HG02642 (cell line): ENCODE measurements around the gene ERP29.
"Not testable (repeated sequence)": the region's sequence is repeated elsewhere in the genome, so short reads cannot be mapped to it uniquely, and the experiment has no call there.

Source experiments
- ATAC-seq: cut with Tn5 transposase; IDR thresholded peaks from one replicate; pipeline ENCODE4 v1.9.1; 2021; ENCODE audit warnings: mild to moderate bottlenecking; ENCODE audit not compliant: unreplicated experiment, poor library complexity

ERP29 gene

GRCh38 chr12:112031472-112031871, 18.2 kb downstream of the ERP29 start:
- no peak for ATAC-seq

DNA sequence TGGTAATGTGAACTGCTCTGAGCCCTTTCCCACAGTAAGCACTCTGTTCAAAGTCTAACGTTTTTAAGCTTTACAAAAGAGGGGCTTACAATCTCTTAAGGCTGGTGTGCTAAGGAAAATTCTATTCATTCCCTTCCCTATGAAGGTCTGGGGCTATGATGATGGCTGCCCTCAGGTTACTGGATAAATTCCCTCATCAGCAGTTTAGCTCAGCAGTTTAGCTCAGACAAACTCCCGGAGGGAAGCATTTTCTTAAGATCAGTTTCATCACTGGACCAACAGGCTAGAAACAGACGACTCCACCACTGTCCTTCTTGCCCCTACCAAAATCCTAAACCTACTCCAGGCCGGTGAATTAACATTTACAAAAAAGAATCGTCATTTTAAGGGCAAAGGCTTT, 19.1 kb downstream of the ERP29 start:
- no peak for ATAC-seq

GRCh38 chr12:112035219-112035785, 22.1 kb downstream of the ERP29 start:
- ATAC-seq, result no peak

DNA sequence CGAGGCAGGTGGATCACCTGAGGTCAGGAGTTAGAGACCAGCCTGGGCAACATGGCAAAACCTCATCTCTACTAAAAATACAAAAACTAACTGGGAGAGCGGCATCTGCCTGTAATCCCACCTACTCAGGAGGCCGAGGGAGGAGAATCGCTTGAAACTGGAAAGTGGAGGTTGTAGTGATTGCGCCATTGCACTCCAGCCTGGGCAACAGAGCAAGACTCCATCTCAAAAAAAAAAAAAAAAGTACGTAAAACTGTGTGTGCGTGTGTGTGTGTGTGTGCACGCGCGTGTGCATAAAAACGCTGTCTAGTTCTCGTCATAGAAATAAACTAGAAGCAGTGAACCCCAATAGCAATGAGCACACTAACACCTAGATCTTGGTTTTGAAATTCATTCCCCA, 23.4 kb downstream of the ERP29 start:
- ATAC-seq, result not testable (repeated sequence)

- ATAC-seq, result no peak
Observed at GRCh38 chr12:112046003-112046402, 32.8 kb downstream of the ERP29 start.

GRCh38 chr12:112049351-112049750, 36.1 kb downstream of the ERP29 start:
- no peak for ATAC-seq

DNA sequence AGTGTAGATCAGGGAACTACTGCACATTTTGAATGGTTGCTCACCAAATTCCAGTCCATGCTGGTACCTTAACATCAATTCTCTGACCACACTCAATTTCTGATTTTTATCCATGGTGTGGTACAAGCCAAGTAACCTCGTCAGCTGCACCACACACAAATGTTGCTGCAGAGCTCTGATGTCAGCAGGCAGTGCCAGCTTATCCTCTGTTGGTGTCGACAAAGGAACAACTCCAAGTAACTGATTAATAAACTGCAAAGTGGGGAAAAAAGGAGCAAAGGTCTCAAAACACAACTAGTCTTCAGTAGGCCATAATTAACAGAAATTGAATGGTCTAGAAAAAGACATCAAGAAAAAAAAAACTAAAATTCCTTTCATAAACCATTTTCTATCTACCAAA, 47.9 kb downstream of the ERP29 start:
- ATAC-seq, result no peak

DNA sequence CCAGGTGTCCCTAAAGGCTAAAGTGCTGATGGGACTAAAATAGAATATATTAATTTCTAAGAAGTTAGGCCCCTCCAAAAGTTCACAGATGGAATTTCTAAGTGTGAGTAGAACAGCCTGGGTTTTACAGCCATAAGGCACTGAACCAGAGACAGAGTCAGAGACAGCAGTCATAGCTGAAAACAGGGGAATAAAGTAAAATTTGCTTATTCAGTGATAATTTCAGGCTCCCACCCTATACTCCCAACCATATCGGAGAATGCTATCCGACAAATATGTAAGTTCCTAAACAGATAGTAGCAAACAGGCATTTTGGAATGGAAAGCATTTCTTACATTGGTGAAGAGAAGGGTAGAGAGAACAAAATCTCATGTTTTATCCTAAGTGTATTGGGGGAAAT, 50.0 kb downstream of the ERP29 start:
- ATAC-seq, result no peak

DNA sequence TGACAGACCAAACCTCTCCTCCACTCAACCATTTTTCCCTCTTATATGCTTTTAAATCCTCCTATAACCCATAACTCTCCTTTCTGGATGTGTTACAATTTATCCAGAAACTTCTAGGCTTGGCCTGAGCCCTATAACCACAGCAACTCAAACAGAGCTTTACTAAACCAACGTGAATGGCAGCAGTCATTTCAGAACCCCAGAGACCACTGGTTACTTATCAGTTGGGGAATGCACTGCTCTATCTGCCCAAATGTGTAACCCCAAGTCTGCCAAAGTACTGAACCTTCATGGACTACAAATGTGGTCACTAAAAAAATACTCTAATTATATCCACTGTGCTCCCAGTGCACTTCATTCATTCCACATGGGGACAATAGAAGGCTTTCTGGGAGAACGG, 53.3 kb downstream of the ERP29 start:
- no peak for ATAC-seq
